ENCODE results near the gene ABCD1. TPM values are rescaled to one million over a fixed set of nuclear protein-coding genes. Genes with fewer than 3 reads are reported as not detected.

The ABCD1 gene
- total RNA-seq, 1 donor from 2014 or later: 19.5 TPM

DNA sequence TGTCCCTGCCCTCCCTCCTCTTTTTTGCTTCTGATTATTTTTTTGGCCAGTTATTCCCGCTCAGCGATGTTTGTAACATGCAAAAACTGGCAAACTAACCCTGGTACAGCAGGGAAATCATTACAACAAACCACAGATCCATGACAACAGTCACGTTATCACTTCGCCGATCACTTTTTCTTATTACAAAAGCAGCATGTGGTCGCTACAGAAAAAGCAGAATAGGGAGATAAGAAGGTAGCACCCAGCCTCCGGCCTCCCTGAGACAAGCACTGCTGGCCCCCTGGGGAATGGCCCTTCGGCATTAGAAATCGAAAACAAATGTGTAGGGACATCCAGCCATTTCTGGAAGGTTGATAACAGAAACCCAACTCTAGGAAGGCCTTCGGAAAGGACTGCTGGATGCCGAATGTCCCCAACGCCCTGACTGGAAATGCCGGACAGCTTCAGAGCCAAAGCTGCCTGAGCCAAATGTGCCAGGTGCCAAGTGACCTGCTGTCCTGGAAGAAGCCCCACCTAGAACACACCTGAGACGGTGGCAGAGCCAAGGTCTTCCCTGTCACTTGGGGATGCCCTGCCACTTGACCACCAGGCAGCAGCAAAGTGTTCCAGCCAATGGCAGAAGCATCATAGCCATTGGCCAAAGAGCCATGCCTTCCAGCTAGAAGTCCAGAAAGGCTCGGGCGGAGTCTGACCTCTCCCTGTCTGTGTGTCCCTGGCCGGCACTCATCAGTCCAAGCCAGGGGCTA is 66.6 kb downstream of the ABCD1 start:
- no peak overlapping the region for H3K27ac Mint-ChIP-seq (ENCODE audit: unreplicated experiment)
- H3K4me1 Mint-ChIP-seq (ENCODE audit: unreplicated experiment): peaks cover 5% of the 10 kb centered on the region
- H3K9me3 Mint-ChIP-seq (ENCODE audit: unreplicated experiment): no peaks in the 10 kb centered on the region
- peaks cover 1% of the 10 kb centered on the region for H3K27me3 Mint-ChIP-seq (ENCODE audit: unreplicated experiment)
- no peak overlapping the region for H3K4me3 Mint-ChIP-seq (ENCODE audit: unreplicated experiment)
- TF ChIP-seq, protein P1, sequence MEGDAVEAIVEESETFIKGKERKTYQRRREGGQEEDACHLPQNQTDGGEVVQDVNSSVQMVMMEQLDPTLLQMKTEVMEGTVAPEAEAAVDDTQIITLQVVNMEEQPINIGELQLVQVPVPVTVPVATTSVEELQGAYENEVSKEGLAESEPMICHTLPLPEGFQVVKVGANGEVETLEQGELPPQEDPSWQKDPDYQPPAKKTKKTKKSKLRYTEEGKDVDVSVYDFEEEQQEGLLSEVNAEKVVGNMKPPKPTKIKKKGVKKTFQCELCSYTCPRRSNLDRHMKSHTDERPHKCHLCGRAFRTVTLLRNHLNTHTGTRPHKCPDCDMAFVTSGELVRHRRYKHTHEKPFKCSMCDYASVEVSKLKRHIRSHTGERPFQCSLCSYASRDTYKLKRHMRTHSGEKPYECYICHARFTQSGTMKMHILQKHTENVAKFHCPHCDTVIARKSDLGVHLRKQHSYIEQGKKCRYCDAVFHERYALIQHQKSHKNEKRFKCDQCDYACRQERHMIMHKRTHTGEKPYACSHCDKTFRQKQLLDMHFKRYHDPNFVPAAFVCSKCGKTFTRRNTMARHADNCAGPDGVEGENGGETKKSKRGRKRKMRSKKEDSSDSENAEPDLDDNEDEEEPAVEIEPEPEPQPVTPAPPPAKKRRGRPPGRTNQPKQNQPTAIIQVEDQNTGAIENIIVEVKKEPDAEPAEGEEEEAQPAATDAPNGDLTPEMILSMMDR (IDR thresholded peaks at IDR 0.05; ENCODE audit: unreplicated experiment): no peak
- no peak for DNase-seq (ENCODE audit: low spot score)
- H3K36me3 Mint-ChIP-seq (ENCODE audit: low read depth, unreplicated experiment): peaks cover 5% of the 10 kb centered on the region

DNA sequence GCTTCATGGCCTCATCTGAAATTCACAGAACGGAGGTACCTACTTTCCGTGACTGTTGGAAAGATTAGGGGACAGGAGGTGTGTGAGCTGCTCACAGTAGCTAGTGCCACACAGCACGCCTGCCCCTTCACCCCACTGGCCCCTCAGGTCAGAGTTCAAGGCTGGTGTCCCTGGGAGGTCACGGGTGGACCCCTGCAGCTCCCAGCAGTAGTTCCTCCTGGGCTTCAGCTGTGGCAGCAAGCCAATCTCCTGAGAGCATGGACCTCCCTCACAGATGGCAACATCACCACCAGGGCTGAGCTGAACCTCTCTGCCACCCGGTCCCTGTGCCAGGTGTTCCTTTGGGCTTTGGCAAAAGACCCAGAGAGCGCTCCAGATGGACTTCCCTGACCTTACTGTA is 67.7 kb downstream of the ABCD1 start:
- TF ChIP-seq, protein P1 (IDR thresholded peaks at IDR 0.05; ENCODE audit: unreplicated experiment): no peak
- H3K4me3 Mint-ChIP-seq (ENCODE audit: unreplicated experiment): no peak overlapping the region
- no peak overlapping the region for H3K27ac Mint-ChIP-seq (ENCODE audit: unreplicated experiment)

DNA sequence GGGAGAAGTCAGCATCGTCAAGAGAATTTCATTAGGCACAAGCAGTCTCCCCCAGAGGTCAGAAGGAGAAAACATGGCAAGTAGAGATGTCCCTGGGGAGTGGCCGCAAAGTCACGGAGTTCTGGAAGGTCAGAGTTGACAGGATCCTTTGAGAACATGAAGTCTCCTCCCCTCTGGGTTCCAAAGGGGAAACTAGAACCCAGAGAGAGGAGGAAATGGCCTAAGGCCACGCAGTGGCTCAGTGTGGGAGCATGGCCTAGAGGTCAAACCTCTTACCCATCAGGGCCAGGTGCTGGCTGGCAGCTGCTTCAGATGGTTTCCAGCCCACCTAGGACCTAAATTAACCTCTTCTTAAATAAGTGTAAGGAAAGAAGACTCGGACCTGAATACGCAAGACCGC is 68.6 kb downstream of the ABCD1 start:
- Mint-ChIP-seq H3K9me3 (ENCODE audit: unreplicated experiment) (no peaks in the 10 kb centered on the region), H3K27me3 (ENCODE audit: unreplicated experiment) (peaks cover 3% of the 10 kb centered on the region), H3K4me3 (ENCODE audit: unreplicated experiment) (peak overlapping the region; percentile 92), H3K4me1 (ENCODE audit: unreplicated experiment) (peaks cover 5% of the 10 kb centered on the region), H3K27ac (ENCODE audit: unreplicated experiment) (peak overlapping the region; percentile 81), H3K36me3 (ENCODE audit: low read depth, unreplicated experiment) (no peaks in the 10 kb centered on the region)
- TF ChIP-seq, protein P1 (IDR thresholded peaks at IDR 0.05; ENCODE audit: unreplicated experiment): no peak
- DNase-seq (ENCODE audit: low spot score): no peak

More for the DNA sequence above, 67.7 kb downstream of the ABCD1 start:
- no peak for DNase-seq (ENCODE audit: low spot score)
- H3K27me3 Mint-ChIP-seq (ENCODE audit: unreplicated experiment): peaks cover 1% of the 10 kb centered on the region
- H3K36me3 Mint-ChIP-seq (ENCODE audit: low read depth, unreplicated experiment): no peaks in the 10 kb centered on the region
- H3K9me3 Mint-ChIP-seq (ENCODE audit: unreplicated experiment): no peaks in the 10 kb centered on the region
- peaks cover 5% of the 10 kb centered on the region for H3K4me1 Mint-ChIP-seq (ENCODE audit: unreplicated experiment)

Other genes starting within 250 kb of the ABCD1 start
- 393 TPM for gene BGN, start 229.9 kb upstream of the ABCD1 start, total RNA-seq (ENCODE audit: unreplicated experiment)
- gene ATP2B3, start 207.2 kb upstream of the ABCD1 start, total RNA-seq (ENCODE audit: unreplicated experiment): 0.10 TPM
- gene CCNQ, start 125.7 kb upstream of the ABCD1 start, total RNA-seq (ENCODE audit: unreplicated experiment): 15.3 TPM
- gene DUSP9, start 77.7 kb upstream of the ABCD1 start, total RNA-seq (ENCODE audit: unreplicated experiment): not detected
- 0.41 TPM for gene PNCK, start 51.0 kb upstream of the ABCD1 start, total RNA-seq (ENCODE audit: unreplicated experiment)
- gene SLC6A8, start 36.9 kb upstream of the ABCD1 start, total RNA-seq (ENCODE audit: unreplicated experiment): 7.9 TPM
- 282 TPM for gene BCAP31, start 469 bp upstream of the ABCD1 start, total RNA-seq (ENCODE audit: unreplicated experiment)
- 11.2 TPM for gene PLXNB3, start 39.4 kb downstream of the ABCD1 start, total RNA-seq (ENCODE audit: unreplicated experiment)
- gene SRPK3, start 56.2 kb downstream of the ABCD1 start, total RNA-seq (ENCODE audit: unreplicated experiment): 0.18 TPM
- 43.3 TPM for gene IDH3G, start 69.5 kb downstream of the ABCD1 start, total RNA-seq (ENCODE audit: unreplicated experiment)
- 243 TPM for gene SSR4, start 69.8 kb downstream of the ABCD1 start, total RNA-seq (ENCODE audit: unreplicated experiment)
- gene PDZD4, start 105.7 kb downstream of the ABCD1 start, total RNA-seq (ENCODE audit: unreplicated experiment): 2.6 TPM
- 0.31 TPM for gene L1CAM, start 161.3 kb downstream of the ABCD1 start, total RNA-seq (ENCODE audit: unreplicated experiment)
- gene AVPR2, start 179.8 kb downstream of the ABCD1 start, total RNA-seq (ENCODE audit: unreplicated experiment): 0.77 TPM
- gene ARHGAP4, start 201.4 kb downstream of the ABCD1 start, total RNA-seq (ENCODE audit: unreplicated experiment): 72.2 TPM
- 85.5 TPM for gene NAA10, start 210.2 kb downstream of the ABCD1 start, total RNA-seq (ENCODE audit: unreplicated experiment)
- gene RENBP, start 219.8 kb downstream of the ABCD1 start, total RNA-seq (ENCODE audit: unreplicated experiment): 19.3 TPM
- gene HCFC1, start 247.0 kb downstream of the ABCD1 start, total RNA-seq (ENCODE audit: unreplicated experiment): 74.6 TPM
- 12.0 TPM for gene TMEM187, start 247.9 kb downstream of the ABCD1 start, total RNA-seq (ENCODE audit: unreplicated experiment)